NCI-H2171 (cell line): ENCODE measurements around the gene HTATIP2.
"Not testable (repeated sequence)": the region's sequence is repeated elsewhere in the genome, so short reads cannot be mapped to it uniquely, and the experiment has no call there.

Experiments used
- DNase-seq: peaks from one replicate; lab custom pipeline; 2025; lab: John Stamatoyannopoulos, UW

The HTATIP2 gene

GRCh38 chr11:20372081-20372626 lies 8.6 kb downstream of the HTATIP2 start:
- DNase-seq = no peak

GRCh38 chr11:20373147-20373546 lies 9.6 kb downstream of the HTATIP2 start:
- DNase-seq = no peak

- no peak for DNase-seq
These were observed 10.2 kb downstream of the HTATIP2 start for GRCh38 chr11:20373568-20374209.

GRCh38 chr11:20374741-20375300 lies 11.3 kb downstream of the HTATIP2 start:
- DNase-seq = no peak

- no peak for DNase-seq
These were observed 12.7 kb downstream of the HTATIP2 start for GRCh38 chr11:20376162-20376730.

- DNase-seq = not testable (repeated sequence)
These were observed 22.5 kb downstream of the HTATIP2 start for GRCh38 chr11:20385996-20386395.

GRCh38 chr11:20387261-20388095 lies 24.0 kb downstream of the HTATIP2 start, which contains the start of gene PRMT3:
PRMT3 (plus strand) TSS chr11:20387716; CDS start chr11:20387747, 31 bp downstream.
- DNase-seq = peak; percentile 81

GRCh38 chr11:20388096-20389055 lies 24.9 kb downstream of the HTATIP2 start:
- DNase-seq = no peak

- no peak for DNase-seq
These were observed 33.8 kb downstream of the HTATIP2 start for GRCh38 chr11:20397281-20397680.

- DNase-seq = no peak
These were observed 36.0 kb downstream of the HTATIP2 start for GRCh38 chr11:20399498-20399897.

- DNase-seq = no peak
These were observed 39.5 kb downstream of the HTATIP2 start for GRCh38 chr11:20403059-20403458.

- DNase-seq = no peak
These were observed 43.0 kb downstream of the HTATIP2 start for GRCh38 chr11:20406484-20406883.

- no peak for DNase-seq
These were observed 43.8 kb downstream of the HTATIP2 start for GRCh38 chr11:20407344-20407743.

- no peak for DNase-seq
These were observed 51.9 kb downstream of the HTATIP2 start for GRCh38 chr11:20415432-20415831.

- no peak for DNase-seq
These were observed 54.3 kb downstream of the HTATIP2 start for GRCh38 chr11:20417771-20418170.

- DNase-seq = no peak
These were observed 58.4 kb downstream of the HTATIP2 start for GRCh38 chr11:20421946-20422345.

GRCh38 chr11:20429216-20429615 lies 65.7 kb downstream of the HTATIP2 start:
- DNase-seq = no peak
